HG03108 (cell line): ENCODE results near the gene NKAIN4.

Experiments used
- ATAC-seq: cut with Tn5 transposase; IDR thresholded peaks from one replicate; pipeline ENCODE4 v1.9.1; 2021; ENCODE audit warnings: moderate library complexity; ENCODE audit not compliant: unreplicated experiment

The NKAIN4 gene

GRCh38 chr20:63274381-63275228 is 20.3 kb upstream of the NKAIN4 start:
- no peak for ATAC-seq

DNA sequence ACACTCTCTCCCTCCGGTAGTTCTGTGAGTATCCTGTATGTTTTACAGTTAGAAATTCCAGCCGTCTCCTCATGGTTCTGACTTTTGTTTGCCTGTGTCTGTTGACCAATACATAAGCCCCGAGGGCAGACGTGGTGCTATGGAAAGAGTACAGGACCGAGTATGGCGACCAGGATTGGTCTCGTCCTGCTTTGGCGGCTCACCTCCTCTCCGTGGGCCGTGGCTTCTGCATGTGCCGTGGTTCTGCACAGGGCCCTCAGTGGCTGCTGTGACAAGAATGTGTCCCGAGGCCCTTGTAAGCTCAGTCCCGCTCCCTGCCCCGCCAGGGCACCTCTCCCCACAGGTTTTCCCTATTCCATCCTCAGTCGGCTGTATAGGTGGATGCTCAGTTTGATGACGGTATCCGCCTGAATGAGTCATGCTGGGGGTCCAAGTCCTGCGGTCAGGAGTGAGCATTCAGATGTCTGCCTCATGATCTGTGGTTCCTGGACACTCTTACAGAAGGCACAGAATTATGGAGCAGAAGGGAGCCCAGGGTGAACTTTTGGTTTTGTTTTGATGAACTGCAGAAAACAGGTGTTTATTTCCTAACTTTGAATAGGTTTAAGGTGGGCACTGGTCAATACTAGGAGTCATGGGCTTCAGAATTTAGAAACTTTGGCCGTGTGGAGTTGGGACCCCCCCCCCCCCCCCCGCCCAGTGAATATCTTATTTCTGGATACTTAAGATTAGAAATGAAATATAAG is 19.5 kb upstream of the NKAIN4 start:
- no peak for ATAC-seq

DNA sequence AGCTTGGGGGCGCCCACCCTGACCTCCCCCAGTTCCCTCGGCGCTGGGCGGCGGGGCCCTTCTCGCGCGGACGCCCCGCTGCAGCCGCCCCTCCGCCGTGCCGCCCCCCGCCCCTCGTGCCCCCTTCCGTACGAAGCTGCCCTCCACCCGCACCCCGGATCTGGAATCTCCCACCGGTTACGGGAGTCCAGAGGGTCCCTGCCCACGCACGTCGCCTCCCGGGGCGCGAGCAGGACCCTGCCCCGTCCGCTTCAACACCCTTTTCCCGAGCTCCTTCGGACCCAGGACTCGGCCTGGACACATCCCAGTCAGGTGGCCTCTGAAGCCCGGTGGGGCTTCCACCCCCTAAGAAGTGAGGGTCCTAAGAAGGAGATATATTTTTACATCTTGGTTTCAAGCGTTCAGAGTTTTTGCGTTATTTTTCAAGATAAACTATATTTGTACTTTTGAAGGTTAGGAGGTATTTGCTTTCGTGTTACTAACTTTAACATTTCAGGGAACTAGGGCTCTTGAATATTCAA is 18.9 kb upstream of the NKAIN4 start:
- no peak for ATAC-seq

DNA sequence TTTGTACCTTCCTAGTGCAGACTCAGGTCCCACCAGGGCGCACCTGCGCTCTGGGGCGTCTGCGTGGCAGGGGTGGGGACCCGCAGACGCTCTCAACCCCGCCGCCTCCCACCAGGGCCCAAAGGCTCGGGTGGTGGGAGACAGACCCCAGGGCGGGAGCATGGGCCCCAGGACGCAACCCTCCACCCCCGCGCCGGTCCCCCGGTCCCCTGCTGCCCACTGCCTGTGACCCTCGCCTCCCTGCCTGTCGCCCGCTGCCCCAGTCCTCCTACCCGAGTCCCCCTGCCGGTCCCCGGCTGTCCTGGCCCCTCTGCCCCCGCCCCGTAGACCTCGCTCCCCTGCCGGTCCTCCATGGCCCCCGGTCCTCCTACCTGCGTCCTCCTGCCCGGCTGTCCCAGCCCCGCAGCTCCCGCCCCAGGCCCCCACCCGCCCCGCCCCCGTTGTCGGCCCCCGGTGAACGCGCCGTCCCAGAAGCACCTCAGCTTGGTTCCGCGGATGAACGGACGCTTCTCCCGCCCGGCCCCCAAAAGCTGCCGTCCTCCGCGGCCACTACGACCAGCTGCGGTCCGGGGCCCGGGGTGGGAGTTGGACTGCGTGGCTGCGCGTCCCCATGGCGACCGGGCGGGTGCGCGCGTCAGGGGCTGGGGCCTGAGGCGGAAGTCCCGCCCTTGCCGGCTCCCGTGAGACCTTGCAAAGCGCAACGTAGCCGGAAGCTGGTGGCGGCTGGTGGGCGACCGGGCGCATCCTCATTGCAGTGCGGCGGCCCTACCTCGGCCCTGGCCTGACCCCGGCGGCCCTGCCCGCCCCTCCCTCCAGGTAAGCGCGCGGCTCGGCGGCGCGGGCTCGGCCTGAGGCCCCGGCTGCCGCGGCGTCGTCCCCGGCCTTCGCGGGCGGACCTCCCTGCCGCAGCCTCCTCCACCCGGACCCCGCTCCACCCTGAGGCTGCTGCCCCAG is 18.1 kb upstream of the NKAIN4 start, which contains the start of gene ARFGAP1:
TSS of gene ARFGAP1 (plus strand) at position 709 of the 954 bp plus-strand sequence. CDS start 2,768 bp downstream, outside the sequence.
- peak; percentile 92 for ATAC-seq

DNA sequence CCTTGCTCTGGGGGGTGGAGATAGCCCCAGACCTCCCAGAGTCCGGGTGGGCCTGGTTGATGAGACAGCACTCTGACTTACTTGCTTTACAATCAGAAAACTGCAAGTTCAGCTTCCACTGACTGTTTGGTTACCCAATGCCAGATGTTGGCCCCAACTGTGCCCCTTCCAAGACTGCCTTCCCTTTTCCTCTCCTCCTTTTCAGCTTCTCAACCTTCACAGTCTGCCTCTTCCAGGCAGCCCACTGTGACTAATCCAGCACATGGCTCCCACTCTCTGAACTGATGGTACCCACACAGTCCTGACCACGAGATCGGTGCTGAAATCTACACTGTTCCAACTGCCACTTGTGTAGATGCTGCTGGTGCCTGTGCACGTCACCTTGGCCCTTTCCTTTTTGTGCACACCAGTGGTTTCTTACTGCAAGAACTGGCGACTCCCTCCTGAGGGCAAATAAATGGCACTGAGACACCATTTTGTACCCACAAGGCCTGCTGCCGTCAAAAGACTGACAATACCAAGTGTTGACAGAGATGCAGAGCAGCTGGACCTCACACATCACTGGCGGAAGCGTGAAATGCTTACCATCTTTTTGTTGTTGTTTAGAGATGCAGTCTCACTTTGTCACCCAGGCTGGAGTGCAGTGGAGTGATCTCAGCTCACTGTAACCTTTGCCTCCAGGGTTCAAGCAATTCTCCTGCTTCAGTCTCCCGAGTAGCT is 16.5 kb upstream of the NKAIN4 start:
- ATAC-seq, result no peak

DNA sequence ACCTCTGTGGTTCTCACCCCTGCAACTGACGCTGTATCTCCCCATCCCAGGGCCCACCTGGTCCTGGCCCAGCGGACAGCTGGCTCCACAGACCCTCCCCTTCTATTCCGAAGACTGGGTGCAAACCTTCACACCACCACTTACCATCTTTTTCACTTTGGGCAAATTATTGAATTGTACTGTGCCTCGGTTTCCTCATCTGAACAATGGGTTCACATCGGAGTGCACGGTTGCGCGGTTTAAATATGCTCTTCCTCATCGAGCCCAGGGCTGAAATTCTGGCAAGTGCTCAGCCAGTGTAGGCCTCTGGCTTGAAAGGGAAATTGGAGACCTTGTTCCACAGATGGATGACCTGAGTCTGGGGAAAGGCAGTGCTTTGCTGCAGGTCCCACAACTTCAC is 15.5 kb upstream of the NKAIN4 start:
- ATAC-seq, result no peak

GRCh38 chr20:63268671-63269439 is 14.6 kb upstream of the NKAIN4 start:
- ATAC-seq, result no peak

GRCh38 chr20:63268256-63268655 is 14.0 kb upstream of the NKAIN4 start:
- ATAC-seq, result no peak

DNA sequence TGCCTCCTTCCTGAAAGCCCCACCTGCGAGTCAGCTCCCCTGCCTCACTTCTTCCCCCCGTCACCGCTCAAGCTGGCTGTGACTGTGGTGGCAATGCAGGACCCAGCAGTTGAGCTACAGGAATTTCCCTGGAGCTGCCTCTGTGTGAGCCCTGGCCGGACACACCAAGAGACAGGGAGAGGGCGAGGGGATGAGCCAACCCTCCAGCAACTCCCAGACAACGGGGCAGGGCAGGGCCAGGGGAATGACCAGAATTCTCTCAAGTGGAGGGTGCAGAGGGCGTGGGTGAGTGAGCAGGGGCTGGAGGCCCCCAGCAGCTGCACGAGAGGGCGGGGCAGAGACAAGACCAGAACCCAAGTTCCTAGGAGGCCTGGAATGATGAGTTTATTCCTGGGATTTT is 13.4 kb upstream of the NKAIN4 start:
- no peak for ATAC-seq

DNA sequence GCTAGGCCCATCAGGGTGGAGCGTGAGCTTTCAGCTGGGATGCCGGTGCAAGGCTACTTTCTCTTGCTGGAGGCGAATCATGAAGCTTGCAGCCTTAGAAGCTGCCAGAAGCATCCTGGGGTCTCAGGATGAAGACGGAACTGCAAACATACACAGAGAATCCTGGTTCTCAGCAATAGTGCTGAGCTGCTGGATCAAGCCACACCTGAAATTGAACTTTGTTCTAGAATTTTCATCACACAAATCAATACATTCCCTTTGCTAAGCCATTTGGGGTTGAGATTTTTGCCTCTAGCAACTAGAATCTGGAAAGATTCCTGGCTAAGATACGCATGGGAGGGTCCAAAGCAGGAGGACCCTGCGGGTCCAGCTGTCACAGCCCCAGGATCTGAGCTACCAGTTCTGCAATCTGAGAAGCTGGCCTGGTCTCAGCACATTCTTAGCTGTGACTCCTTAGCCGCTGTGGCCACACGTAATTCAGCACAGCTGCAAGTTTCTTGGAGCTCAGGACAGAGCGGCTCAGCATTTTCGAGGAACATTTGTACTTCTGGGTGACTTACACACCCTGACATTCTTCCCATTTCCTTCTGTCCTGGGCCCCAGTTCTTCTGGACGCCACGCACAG is 11.7 kb upstream of the NKAIN4 start:
- ATAC-seq, result no peak

- ATAC-seq, result no peak
Measured at GRCh38 chr20:63264519-63264918, 10.3 kb upstream of the NKAIN4 start.

- ATAC-seq, result no peak
Measured at GRCh38 chr20:63264000-63264399, 9.7 kb upstream of the NKAIN4 start.

DNA sequence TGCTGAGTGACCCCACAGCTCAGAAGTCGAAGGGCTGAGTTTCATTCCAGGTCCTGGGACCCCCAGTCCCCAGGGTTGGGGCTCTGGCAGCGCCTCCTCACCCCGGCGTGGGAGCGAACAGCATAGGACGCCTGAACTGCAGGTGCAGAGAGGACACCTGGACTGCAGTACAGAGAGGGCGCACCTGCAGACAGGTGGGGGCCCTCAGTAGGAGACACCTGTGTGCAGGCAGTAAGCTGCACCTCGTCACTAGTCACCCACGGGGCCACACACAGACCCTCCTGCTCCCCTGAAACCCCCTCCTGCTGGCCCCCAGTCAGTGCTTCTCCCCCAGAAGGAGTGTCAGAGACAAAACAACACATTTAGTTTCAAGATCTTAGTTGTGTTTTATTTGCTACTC is 8.6 kb upstream of the NKAIN4 start:
- ATAC-seq, result no peak

DNA sequence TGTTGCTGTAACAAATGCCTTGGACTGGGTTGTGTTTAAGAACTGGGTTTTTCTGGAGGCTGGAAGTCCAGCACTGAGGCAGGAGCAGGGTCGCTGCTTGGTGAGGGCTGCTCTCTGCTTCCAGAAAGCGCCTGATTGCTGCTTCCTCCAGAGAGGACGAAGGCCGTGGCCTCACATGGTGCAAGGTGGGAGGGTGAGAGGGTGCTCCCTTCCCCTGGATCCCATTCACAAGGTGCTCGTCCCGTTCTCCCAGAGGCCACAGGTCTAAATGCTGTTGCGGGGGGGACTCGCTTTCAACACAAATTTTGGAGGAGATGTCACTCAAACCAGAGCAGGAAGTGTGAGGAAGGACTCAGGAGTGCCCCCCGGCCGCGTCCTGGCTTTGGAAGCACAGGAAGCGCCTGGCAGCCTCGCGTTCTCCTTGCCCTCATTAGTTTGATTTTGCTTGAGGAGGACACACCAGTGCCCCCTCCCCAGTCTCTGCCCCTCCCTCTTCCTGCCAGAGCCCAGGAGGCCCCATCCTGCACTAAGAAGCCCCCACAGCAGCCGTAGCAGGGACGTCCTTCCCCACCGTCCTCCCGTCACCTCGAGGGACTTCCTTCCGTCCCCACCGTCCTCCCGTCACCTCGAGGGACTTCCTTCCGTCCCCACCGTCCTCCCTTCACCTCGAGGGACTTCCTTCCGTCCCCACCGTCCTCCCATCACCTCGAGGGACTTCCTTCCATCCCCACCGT is 7.7 kb upstream of the NKAIN4 start:
- ATAC-seq, result no peak

DNA sequence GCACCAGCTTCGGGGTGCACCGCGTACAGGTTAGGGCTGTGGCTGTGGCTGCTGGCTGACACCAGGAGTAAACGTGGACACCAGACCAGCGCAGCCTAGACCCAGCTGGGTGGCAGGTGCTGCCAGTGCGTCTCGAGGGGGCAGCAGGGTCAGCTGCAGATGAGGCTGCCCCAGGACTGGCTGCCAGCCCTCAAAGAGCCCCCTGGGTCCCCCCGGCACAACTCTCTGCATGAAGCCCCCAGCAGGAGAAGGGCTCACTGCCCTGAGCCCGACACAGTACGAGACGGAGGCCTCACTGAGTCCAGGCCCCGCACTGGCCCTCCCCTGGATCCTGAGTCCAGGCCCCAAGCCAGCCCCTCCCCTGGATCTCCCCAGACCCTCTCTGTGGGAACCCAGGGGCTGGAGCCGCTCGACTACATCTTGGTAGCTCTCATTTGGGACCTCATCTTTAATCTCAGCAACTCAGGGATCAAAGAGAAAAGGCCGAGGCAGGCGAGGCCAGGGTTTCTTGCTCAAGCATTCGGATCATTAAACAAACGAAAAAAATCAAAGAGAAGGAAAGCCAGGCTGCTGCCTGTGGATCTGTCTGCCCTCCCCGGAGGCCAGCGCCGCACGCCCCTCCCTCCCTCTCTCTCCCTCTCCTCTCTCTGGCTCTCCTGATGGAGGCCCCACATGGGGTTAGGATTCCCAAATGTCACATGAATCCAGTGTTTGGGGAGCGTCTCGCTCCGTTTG is 7.0 kb upstream of the NKAIN4 start:
- no peak for ATAC-seq

GRCh38 chr20:63260521-63260920 is 6.3 kb upstream of the NKAIN4 start:
- no peak for ATAC-seq

DNA sequence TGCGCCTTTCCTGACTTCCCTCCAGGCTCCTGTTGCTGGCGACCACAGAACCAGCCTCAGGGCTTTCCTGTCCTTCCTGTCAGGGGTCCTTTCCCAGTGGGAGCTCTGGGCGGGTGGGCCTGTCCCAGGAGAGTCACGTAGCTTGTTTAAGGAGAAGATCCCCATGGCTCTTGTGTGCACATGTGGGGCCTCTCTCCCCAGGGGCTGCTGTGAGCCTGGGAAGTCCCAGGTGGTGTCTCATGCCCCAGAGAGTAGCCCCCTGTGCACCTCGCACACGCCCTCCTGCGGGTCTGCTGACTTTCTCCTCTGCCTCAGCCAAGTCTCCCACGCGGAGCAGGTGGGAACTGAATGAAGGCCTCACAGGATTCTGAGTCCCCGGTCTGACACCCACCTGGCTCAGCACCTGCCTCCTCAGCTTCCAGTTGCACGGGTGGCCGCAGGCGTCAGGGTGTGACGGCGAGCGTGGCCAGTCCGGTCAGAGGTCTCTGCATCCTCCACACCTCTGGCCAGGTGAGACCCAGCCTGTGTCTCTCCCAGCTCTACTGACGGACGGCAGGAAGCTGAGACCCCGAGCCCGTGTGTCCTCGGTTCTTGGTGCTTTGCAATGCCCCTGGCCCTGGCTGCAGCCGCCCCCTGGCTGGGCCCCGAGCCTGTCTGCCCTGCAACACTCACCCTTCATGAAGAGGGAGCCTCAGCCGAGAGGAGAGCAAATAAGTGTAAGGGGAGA is 5.6 kb upstream of the NKAIN4 start:
- ATAC-seq, result no peak
